NCI-H2081 (cell line): Measurements from ENCODE around the gene ACO2.

Experiments
- DNase-seq, 2 experiments: peaks; one replicate each; lab custom pipeline; 2025; lab: John Stamatoyannopoulos, UW

The ACO2 gene

DNA sequence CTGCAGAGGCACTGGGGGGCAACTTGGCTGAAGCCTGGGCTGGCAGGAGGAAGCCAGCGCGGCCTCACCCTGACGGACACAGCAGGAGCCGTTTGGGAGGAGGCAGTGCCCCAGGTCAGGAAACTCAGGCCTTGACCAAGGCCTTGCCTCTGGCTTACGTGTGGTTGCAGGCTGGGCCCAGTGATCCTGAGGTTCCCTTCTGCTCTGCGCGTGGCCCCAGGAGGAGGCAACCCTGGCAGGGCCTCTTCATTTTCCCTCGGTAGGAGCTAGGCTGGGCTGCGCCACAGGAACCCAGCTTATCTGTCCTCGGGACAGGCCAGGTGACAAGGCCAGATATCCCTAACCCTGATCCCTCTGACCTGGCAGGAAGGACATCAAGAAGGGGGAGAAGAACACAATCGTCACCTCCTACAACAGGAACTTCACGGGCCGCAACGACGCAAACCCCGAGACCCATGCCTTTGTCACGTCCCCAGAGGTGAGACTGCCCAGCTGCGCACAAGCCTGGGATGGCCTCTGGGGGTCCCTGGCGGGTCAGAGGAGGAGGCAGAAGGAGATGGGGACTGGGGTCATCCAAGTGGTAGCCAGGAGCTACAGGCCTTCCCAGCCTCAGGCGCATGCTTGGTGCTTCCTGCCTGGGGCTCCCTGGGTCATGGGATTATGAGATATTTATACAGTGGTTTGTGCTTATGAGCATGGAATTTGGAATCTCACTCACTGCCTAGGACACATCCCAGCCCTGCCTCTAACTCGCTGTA, 54.7 kb downstream of the ACO2 start:
- DNase-seq: no peak

DNA sequence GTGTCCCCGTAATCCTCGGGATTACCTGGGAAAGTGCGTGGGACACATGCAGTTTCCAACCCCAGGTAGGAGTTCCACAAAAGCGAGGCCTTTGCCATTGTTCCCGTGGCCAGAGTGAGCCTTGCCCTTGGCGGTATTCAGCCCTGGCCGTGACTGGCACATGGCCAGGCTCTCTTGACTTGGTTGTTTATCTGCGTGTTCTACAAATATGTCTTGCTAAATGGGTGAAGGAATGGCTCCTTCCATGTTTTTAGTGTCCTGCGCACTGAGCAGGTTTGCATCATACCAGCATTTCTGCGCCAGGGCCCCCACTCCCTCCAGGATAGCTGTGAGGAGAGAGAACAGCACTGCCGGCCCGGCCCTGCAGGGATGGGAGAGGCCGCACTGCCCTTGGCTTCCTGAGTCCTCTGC, 55.3 kb downstream of the ACO2 start:
- DNase-seq: no peak

DNA sequence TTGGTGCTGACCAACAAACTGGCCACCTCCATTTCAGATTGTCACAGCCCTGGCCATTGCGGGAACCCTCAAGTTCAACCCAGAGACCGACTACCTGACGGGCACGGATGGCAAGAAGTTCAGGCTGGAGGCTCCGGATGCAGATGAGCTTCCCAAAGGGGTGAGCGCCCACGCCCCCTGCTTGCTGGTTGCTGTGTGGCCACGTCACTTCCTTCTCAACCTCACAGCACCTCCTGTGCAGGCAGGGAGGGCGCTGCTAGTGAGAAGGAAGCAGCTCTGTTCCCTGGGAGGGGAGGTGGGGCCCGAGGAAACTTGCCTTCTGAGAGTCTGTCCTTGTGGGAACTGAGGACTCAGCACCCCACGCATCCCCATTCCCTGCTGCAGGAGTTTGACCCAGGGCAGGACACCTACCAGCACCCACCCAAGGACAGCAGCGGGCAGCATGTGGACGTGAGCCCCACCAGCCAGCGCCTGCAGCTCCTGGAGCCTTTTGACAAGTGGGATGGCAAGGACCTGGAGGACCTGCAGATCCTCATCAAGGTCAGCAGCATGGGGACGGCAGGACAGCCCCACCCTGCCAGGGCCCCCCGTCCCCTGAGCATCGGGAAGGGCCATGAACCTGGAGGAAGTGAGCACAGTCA, 56.0 kb downstream of the ACO2 start:
- DNase-seq: no peak

- DNase-seq: no peak
Observed at GRCh38 chr22:41525450-41526225, 56.7 kb downstream of the ACO2 start.

- DNase-seq: no peak
Observed at GRCh38 chr22:41526226-41526829, 57.4 kb downstream of the ACO2 start.

DNA sequence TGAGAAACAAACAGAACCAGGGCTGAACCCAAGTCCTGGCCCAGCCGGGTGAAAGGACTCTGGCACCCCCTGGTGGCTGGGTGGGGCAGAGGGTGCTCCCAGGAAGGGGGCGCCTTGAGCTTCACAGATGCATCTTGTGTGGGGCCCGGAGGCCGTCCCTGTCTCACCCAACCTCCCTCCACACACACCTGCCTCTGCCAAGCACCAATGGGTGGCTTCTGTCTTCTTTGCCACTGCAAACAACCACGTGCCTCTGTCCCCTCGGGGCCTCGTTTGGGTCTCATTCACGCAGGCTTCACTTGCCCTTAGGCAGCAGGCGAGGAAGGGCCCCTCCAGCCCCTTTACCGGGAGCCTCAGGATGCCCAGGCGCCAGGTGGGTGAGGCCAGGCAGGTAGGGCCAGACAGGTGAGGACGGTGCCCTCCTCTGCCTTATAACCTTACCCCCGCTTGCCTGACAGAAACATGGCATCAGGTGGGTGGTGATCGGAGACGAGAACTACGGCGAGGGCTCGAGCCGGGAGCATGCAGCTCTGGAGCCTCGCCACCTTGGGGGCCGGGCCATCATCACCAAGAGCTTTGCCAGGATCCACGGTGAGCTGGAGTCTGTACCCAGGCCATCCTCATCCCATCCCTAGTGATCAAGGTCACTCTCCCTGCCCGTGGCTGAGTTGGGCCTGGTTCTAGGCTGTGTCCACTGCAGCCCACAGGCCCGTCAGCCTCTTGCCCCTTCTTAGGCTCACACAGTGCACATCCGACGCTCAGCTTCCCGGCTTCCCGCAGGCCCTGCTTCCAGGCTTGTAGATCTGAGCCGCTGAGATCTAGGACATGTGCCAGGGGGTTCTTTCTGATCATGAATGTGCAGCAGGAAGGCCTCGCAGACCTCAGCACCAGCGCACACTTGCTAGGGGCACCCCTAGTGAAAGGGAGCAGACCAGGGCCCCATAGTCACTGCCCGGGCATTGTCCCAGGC, 58.2 kb downstream of the ACO2 start:
- DNase-seq: no peak

DNA sequence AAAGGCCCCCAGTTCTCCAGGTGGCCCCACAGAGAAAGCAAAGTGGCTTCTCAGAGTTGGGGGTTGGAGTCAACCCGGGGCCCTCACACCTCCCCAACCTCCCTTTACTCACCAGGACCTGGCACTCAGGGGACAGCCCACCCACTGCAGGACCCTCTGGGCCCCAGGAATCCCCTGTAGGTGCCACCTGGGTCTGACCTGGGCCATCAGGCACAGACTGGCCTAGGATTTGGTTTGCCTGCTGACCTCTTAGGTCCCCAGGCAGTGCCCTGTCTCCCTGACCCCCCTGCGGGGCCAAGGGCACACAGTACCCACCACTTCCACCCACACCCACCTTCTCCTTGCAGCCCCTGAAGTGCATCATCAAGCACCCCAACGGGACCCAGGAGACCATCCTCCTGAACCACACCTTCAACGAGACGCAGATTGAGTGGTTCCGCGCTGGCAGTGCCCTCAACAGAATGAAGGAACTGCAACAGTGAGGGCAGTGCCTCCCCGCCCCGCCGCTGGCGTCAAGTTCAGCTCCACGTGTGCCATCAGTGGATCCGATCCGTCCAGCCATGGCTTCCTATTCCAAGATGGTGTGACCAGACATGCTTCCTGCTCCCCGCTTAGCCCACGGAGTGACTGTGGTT, 59.3 kb downstream of the ACO2 start:
- no peak for DNase-seq

- DNase-seq: no peak
Observed at GRCh38 chr22:41528938-41529561, 60.1 kb downstream of the ACO2 start.

- no peak for DNase-seq
Observed at GRCh38 chr22:41530890-41531714, 62.2 kb downstream of the ACO2 start.

GRCh38 chr22:41531715-41532477, 63.0 kb downstream of the ACO2 start:
- DNase-seq: no peak

DNA sequence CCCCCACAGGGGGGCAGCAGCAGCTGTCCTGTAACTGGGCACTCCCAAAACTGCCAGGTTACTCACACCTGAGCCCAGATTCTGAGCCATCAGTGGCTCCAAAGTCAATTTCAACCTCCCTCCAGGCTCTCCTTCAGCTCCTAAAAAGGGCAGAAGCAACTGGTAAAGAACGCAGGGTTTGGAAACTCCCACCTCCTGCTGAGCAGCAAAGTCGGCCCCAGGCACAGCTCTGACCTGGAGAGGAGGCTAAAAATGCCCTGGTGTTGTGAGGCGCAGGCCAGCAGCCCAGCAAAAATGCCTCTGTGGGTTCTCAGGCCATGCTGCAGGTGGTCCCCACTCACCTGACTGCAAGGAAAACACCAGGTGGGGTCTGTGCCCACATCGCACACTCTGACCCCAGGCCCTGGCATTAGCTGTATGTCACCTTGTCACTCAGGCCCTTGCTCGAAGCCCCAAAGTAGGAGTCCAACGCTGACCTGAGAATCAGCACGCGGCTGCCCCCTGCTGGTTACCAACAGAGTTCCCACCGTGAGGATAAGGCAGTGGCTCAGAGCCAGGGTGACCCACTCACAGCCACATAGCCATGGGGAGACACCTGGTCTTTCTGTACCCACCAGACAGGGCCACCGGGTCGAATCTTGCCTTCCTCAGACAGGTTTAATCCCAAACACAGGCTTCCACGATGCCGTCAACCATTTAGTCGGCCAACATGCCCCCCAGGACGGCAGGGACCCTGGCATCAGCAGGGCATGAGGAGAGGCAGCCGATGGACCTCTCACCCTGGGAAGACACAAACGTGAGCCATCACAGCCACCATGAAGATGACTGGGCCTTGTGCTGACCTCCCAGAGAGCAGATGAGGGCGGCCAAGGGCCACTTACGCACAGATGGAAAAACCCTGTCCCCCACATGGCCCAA, 64.2 kb downstream of the ACO2 start:
- DNase-seq: no peak

GRCh38 chr22:41534219-41534618, 65.3 kb downstream of the ACO2 start:
- DNase-seq: no peak

DNA sequence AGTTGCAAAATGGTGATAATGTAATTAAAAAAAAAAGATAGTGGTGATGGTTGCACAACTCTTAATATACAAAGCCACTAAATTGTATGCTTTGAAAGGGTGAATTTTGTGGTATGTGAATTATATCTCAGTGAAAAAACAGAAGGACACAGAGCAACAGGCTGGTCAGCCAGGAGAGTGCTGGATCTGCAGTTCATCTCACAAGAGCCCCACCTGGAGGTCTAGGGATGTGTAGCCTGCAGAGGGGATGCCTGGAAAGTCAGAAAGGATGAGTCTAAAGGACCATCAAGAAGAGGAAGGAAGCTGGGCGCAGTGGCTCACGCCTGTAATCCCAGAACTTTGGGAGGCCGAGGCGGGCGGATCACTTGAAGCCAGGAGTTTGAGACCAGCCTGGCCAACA, 66.3 kb downstream of the ACO2 start:
- no peak for DNase-seq

- no peak for DNase-seq
Observed at GRCh38 chr22:41537203-41537602, 68.3 kb downstream of the ACO2 start.

DNA sequence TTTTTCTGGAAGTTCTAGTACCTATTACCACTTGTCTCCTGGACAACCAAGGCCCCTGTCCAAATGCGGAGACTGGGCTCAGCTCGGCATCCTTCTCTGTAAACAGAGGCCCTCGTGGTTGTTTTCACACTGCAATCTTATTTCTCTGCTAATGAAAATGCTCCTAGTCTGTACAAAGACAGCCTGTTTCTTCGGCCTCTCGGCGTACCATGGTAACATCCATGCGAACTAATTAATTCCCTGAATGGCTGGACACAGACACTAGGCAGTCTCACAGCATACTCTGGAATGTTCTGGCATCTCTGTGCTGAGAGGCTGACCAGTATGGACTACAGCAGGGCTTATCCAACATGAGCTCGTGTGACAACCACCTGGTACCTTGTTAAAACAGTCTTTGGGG, 69.7 kb downstream of the ACO2 start:
- DNase-seq: no peak

GRCh38 chr22:41539146-41540005, 70.5 kb downstream of the ACO2 start:
- DNase-seq: no peak

- no peak for DNase-seq
Observed at GRCh38 chr22:41540006-41540315, 71.0 kb downstream of the ACO2 start.
